Forelimb muscle (tissue), 1 donor: Measurements from ENCODE around the gene DPP10. TPM values are rescaled to one million over a fixed set of nuclear protein-coding genes. Genes with fewer than 3 reads are reported as not detected.
"Not testable (repeated sequence)": the region's sequence is repeated elsewhere in the genome, so short reads cannot be mapped to it uniquely, and the experiment has no call there.

Experiments used
- DNase-seq: peaks from one replicate; pipeline ENCODE4 v3.0.0-alpha.2; 2013; ENCODE audit warnings: low read depth
- polyA plus RNA-seq: library from polyadenylated mRNA; unstranded; fragments of 120-200 nt; gene quantifications from one replicate; pipeline ENCODE4 v1.2.1, GENCODE V29; 2013; ENCODE audit not compliant: insufficient read length

Gene DPP10
- polyA plus RNA-seq, 1 donor, result 0.32 TPM

- DNase-seq, result no peak
These were observed 271.9 kb downstream of the DPP10 start for GRCh38 chr2:114714313-114714712.

GRCh38 chr2:114717049-114717448 is 274.6 kb downstream of the DPP10 start:
- no peak for DNase-seq

- no peak for DNase-seq
These were observed 282.0 kb downstream of the DPP10 start for GRCh38 chr2:114724454-114724853.

- no peak for DNase-seq
These were observed 284.6 kb downstream of the DPP10 start for GRCh38 chr2:114727012-114727411.

- no peak for DNase-seq
These were observed 285.9 kb downstream of the DPP10 start for GRCh38 chr2:114728372-114728771.

- no peak for DNase-seq
These were observed 286.6 kb downstream of the DPP10 start for GRCh38 chr2:114729026-114729425.

- DNase-seq, result no peak
These were observed 292.7 kb downstream of the DPP10 start for GRCh38 chr2:114735126-114735525.

- DNase-seq, result no peak
These were observed 299.8 kb downstream of the DPP10 start for GRCh38 chr2:114742245-114742644.

- DNase-seq, result no peak
These were observed 303.3 kb downstream of the DPP10 start for GRCh38 chr2:114745700-114746099.

- DNase-seq, result not testable (repeated sequence)
These were observed 305.7 kb downstream of the DPP10 start for GRCh38 chr2:114748175-114748574.

- no peak for DNase-seq
These were observed 310.0 kb downstream of the DPP10 start for GRCh38 chr2:114752425-114752824.

GRCh38 chr2:114753145-114753544 is 310.7 kb downstream of the DPP10 start:
- no peak for DNase-seq

GRCh38 chr2:114754907-114755563 is 312.6 kb downstream of the DPP10 start:
- DNase-seq, result no peak

- no peak for DNase-seq
These were observed 319.9 kb downstream of the DPP10 start for GRCh38 chr2:114762376-114762775.

GRCh38 chr2:114762986-114763385 is 320.5 kb downstream of the DPP10 start:
- DNase-seq, result no peak

- DNase-seq, result no peak
These were observed 326.7 kb downstream of the DPP10 start for GRCh38 chr2:114769110-114769509.

GRCh38 chr2:114769991-114770390 is 327.6 kb downstream of the DPP10 start:
- DNase-seq, result no peak

- DNase-seq, result no peak
These were observed 341.6 kb downstream of the DPP10 start for GRCh38 chr2:114784046-114784445.

GRCh38 chr2:114784890-114785583 is 342.6 kb downstream of the DPP10 start:
- DNase-seq, result no peak

- no peak for DNase-seq
These were observed 344.5 kb downstream of the DPP10 start for GRCh38 chr2:114786901-114787300.

GRCh38 chr2:114787486-114787885 is 345.0 kb downstream of the DPP10 start:
- no peak for DNase-seq

- no peak for DNase-seq
These were observed 347.5 kb downstream of the DPP10 start for GRCh38 chr2:114789989-114790388.

- DNase-seq, result no peak
These were observed 355.1 kb downstream of the DPP10 start for GRCh38 chr2:114797540-114797939.

GRCh38 chr2:114797942-114798341 is 355.5 kb downstream of the DPP10 start:
- DNase-seq, result no peak
